DND-41 (cell line): ENCODE data around the gene SLC6A3.

Source experiments
- ATAC-seq: fragments of 200-7000 bp; cut with Tn5 transposase; 3 replicates; pipeline ENCODE4 v1.9.1; 2021; ENCODE audit warnings: low read depth; ENCODE audit not compliant: insufficient read depth
- DNase-seq: peaks from one replicate; pipeline ENCODE4 v3.0.0-alpha.2; 2020
- H2AFZ ChIP-seq: 2 replicates; pipeline ENCODE4 v1.6.0; 2012; ENCODE audit warnings: low read depth, low read length
- H3K27ac ChIP-seq: 2 replicates; pipeline ENCODE4 v1.5.1; 2012; ENCODE audit warnings: low read length, inconsistent platforms
- H3K27me3 ChIP-seq: fragments of 200-600 bp; sonication (generic); 2 replicates; pipeline ENCODE4 v1.6.0; 2012; ENCODE audit warnings: low read length, mild to moderate bottlenecking, inconsistent platforms; ENCODE audit not compliant: insufficient read depth, poor library complexity
- H3K36me3 ChIP-seq: 2 replicates; pipeline ENCODE4 v1.5.1; 2012; ENCODE audit warnings: low read length, inconsistent platforms; ENCODE audit not compliant: insufficient read depth
- H3K4me1 ChIP-seq: 2 replicates; pipeline ENCODE4 v1.5.1; 2012; ENCODE audit warnings: mild to moderate bottlenecking, low read length; ENCODE audit not compliant: insufficient read depth
- H3K4me2 ChIP-seq: 2 replicates; pipeline ENCODE4 v1.6.0; 2012; ENCODE audit warnings: mild to moderate bottlenecking, moderate library complexity, low read length, inconsistent platforms; ENCODE audit not compliant: insufficient read depth
- H3K4me3 ChIP-seq, 2 experiments: fragments of 200-600 bp in 1 of 2; shearing (Covaris generic) in 1 of 2; 2 replicates each; pipeline ENCODE4 v1.5.1; 2012 to 2016; ENCODE audit warnings: inconsistent platforms in 2 of 2, low read length in 2 of 2, mild to moderate bottlenecking in 2 of 2, low read depth in 1 of 2, moderate library complexity in 1 of 2
- H3K79me2 ChIP-seq: 2 replicates; pipeline ENCODE4 v1.6.0; 2012; ENCODE audit warnings: low read length, inconsistent platforms; ENCODE audit not compliant: insufficient read depth
- H3K9ac ChIP-seq: 2 replicates; pipeline ENCODE4 v1.6.0; 2012; ENCODE audit warnings: low read depth, mild to moderate bottlenecking, inconsistent platforms, low read length, moderate library complexity
- H3K9me3 ChIP-seq: 2 replicates; pipeline ENCODE4 v1.5.1; 2012; ENCODE audit warnings: low read length, moderate library complexity, mild to moderate bottlenecking, inconsistent platforms; ENCODE audit not compliant: insufficient read depth, severe bottlenecking
- H4K20me1 ChIP-seq: 2 replicates; pipeline ENCODE4 v1.6.0; 2012; ENCODE audit warnings: low read length; ENCODE audit not compliant: insufficient read depth
- EZH2 ChIP-seq: IDR thresholded peaks from 3 replicates; pipeline ENCODE4 v1.6.1; 2012; ENCODE audit warnings: borderline replicate concordance, low read depth, mild to moderate bottlenecking, moderate library complexity, low read length, inconsistent platforms; ENCODE audit not compliant: severe bottlenecking
- TF ChIP-seq, protein P1 (sequence below): IDR thresholded peaks from 2 replicates; pipeline ENCODE4 v1.5.1; 2012; ENCODE audit warnings: borderline replicate concordance, low read length, moderate library complexity, mild to moderate bottlenecking; ENCODE audit not compliant: poor library complexity, severe bottlenecking; ENCODE audit errors: extremely low read depth

Gene SLC6A3

DNA sequence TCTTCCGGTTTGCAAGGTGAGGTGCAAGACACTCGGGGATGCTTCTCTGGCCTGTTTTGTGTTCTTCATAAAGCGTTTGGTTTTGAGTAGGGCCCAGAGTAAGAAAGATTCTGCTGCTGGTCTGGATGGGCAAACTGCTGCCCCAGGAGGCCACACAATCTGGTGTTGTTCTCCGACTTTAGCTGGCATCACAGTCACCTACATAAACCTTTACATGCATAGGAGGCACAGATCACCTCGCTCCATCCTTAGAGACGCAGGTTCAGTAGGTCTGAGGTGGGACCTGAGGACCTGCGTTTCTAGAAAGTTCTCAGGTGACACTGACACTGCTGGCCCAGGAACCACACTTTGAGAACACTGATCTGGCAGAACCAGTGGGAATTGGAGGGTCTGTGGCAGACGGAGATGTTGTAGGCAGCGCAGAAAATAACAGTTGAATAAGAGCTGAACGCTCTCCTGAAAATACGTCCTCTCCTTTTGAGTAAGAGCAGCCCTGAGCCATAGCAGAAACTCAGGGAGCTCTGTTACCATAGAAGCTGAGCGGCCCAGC is 3.9 kb upstream of the SLC6A3 start:
- DNase-seq (no peak), ATAC-seq (no peak)
- no peak overlapping the region for H2AFZ ChIP-seq
- H4K20me1 ChIP-seq = no peaks in the 10 kb centered on the region; the same call in 1 of the 2 replicates
- H3K36me3 ChIP-seq = no peaks in the 10 kb centered on the region
- H3K4me3 ChIP-seq = no peak overlapping the region
- H3K9ac ChIP-seq = no peak overlapping the region
- no peak overlapping the region for H3K4me2 ChIP-seq
- no peaks in the 10 kb centered on the region for H3K79me2 ChIP-seq
- peaks cover 28% of the 10 kb centered on the region for H3K4me1 ChIP-seq
- H3K27me3 ChIP-seq = no peaks in the 10 kb centered on the region
- 0 out of 2 replicates have a peak overlapping the region, but pooled peaks have one; percentile 37 for H3K27ac ChIP-seq
- no peak for TF ChIP-seq EZH2
- TF ChIP-seq, protein P1, sequence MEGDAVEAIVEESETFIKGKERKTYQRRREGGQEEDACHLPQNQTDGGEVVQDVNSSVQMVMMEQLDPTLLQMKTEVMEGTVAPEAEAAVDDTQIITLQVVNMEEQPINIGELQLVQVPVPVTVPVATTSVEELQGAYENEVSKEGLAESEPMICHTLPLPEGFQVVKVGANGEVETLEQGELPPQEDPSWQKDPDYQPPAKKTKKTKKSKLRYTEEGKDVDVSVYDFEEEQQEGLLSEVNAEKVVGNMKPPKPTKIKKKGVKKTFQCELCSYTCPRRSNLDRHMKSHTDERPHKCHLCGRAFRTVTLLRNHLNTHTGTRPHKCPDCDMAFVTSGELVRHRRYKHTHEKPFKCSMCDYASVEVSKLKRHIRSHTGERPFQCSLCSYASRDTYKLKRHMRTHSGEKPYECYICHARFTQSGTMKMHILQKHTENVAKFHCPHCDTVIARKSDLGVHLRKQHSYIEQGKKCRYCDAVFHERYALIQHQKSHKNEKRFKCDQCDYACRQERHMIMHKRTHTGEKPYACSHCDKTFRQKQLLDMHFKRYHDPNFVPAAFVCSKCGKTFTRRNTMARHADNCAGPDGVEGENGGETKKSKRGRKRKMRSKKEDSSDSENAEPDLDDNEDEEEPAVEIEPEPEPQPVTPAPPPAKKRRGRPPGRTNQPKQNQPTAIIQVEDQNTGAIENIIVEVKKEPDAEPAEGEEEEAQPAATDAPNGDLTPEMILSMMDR = no peak
- H3K9me3 ChIP-seq = peaks cover 16% of the 10 kb centered on the region

DNA sequence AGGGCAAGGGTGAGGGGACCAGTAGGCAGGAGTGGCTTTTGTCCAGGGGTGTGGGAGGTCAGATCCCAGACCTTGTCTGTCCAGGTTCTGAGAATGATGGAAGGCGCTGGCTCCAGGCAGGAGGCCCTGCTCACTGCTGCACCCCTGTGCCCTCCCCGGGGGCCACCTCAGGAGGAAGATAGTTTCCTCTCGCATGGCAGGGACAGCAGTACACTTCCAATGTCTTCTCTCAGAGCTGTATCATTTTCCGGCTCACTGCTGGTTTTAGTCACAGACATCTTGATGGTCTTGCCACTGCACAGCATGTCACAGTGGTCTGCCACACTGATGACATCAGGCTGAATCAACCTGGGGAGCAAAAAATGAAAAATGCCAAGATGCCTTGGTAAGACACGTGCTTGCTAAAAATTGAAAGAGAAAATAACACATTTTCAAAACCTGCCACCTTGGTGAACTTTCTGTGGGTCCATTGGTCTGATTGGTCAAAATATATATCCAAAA is 3.3 kb upstream of the SLC6A3 start:
- H4K20me1 ChIP-seq = no peaks in the 10 kb centered on the region; the same call in 1 of the 2 replicates
- peaks cover 28% of the 10 kb centered on the region for H3K4me1 ChIP-seq
- ATAC-seq (no peak), DNase-seq (no peak)
- no peaks in the 10 kb centered on the region for H3K79me2 ChIP-seq
- H3K27me3 ChIP-seq = no peaks in the 10 kb centered on the region
- H3K4me2 ChIP-seq = peak overlapping the region; percentile 67
- no peak for TF ChIP-seq EZH2
- TF ChIP-seq, protein P1 = peak; percentile 9
- peak overlapping the region in 1 of 2 experiments; percentile 48; a peak in 2 of 4 replicates for H3K4me3 ChIP-seq
- H3K36me3 ChIP-seq = no peaks in the 10 kb centered on the region
- peaks cover 10% of the 10 kb centered on the region for H3K9me3 ChIP-seq
- H2AFZ ChIP-seq = no peak overlapping the region
- peak overlapping the region; percentile 35 for H3K9ac ChIP-seq
- H3K27ac ChIP-seq = peak overlapping the region; percentile 75

DNA sequence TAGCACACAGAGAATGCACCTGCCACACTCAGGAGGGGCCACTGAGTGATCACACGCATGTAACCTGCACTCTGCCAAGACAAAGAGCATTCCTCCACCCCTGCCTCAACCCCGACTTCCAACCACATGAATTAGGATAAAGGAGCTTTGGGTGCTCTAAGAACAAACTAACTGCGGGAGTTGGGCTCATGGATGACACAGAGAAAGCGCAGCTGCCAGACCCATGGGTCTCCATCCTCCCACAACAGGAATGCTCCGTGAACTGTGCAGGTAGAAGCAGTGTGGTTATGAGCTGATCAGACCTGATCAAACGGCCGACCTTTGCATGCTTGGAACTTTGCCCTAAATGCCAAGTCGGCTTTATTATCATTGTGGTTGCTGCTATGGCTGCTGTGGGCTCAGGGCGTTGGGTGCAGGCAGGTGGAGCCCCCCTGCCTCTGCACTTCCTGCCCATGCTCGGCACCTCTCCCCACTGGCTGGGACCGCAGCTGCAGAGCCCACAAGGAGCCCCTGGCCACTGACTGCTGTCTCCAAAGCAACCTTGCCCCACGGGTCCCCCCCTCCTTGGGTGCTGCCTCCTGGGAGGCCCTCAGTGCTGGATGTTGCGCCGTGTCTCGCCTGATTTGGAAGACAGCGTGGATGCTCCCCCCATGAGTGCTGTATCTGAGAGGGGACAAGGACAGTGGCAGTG is 2.6 kb upstream of the SLC6A3 start:
- Histone ChIP-seq H3K36me3 (no peaks in the 10 kb centered on the region), H3K9me3 (peaks cover 6% of the 10 kb centered on the region), H3K4me3 (peak overlapping the region in 1 of 2 experiments; percentile 48; a peak in 2 of 4 replicates), H4K20me1 (no peaks in the 10 kb centered on the region; the same call in 1 of the 2 replicates), H3K4me2 (peak overlapping the region; percentile 67), H3K79me2 (no peaks in the 10 kb centered on the region), H3K4me1 (peaks cover 28% of the 10 kb centered on the region), H3K27me3 (no peaks in the 10 kb centered on the region), H3K27ac (peak overlapping the region; percentile 75), H2AFZ (peak overlapping the region; percentile 48; the same call in 1 of the 2 replicates), H3K9ac (peak overlapping the region; percentile 35)
- ATAC-seq (peak; percentile 98), DNase-seq (peak; percentile 88)
- no peak for TF ChIP-seq EZH2
- TF ChIP-seq, protein P1 = peak; percentile 0
